ENCODE data around the gene PALM3.

Gene PALM3, protein sequence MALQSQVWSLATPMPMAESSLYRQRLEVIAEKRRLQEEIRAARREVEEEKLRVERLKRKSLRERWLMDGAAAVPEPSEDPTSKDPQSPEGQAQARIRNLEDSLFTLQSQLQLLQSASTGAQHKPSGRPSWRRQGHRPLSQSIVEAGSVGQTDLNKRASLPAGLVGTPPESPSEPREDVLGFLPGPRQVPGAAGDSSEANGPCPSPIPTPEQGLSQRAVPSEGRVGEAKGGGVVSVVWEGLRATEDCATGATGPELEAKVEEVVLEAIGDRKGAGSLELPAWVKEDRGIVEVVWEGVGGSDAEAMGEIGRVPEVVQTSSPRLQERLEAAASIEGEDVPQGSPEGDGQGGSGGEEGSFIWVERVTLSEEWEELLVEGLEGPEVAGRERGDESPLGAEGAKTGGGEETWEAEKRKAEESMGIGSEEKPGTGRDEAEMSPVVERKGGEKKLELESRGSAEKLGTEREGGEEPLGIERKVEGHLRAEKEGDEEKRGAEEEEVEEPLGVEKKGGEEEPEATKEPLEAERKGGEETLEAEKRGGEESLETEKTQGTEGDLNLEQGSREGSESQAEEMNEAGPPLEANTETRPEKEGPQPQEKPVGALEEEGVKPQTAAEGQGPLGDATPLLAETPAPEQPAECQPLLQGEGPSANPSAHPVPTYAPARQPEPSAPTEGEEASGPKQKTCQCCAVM

GRCh38 chr19:14061751-14062557, at the start of gene PALM3:
Gene PALM3, minus strand, starts transcription at chr19:14062076. Its CDS starts 96 bp downstream, at chr19:14061980.
- Histone ChIP-seq H3K27me3 (ENCODE audit: low read depth, low read length) (peaks cover 23% of the 10 kb centered on the region), H3K4me3 (ENCODE audit: low read depth in 1 of 2, low read length in 2 of 2) (no peak within 1 kb of the TSS), H3K4me1 (ENCODE audit: control insufficient read depth in 1 of 2, insufficient read depth in 2 of 2, low read length in 2 of 2) (peaks cover 0 to 7% of the 10 kb centered on the region in 2 donors), H3K9me3 (ENCODE audit: control insufficient read depth in 1 of 2, low read length in 2 of 2) (no peaks in the 10 kb centered on the region), H3K27ac (ENCODE audit: low read length) (no peak within 1 kb of the TSS), H3K36me3 (ENCODE audit: control insufficient read depth in 1 of 2, insufficient read depth in 2 of 2, low read length in 2 of 2) (no peaks in the 10 kb centered on the region)

DNA sequence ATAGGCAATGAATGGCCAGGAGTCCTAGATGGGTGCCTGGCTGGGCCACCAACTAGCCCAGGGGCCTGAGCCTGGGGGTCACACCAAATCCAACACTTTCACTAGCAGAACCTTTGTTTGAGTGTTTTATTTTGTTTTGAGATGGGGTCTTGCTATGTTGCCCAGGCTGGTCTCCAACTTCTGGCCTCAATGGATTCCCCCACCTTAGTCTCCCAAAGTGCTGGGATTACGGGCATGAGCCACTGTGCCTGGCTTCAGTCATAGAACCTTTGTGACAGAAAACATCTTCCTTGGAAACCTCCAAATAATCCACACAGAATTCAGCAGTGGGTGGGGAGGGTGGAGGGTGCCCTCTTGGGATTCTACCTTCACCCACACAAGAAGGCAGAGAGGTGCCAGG, 49.6 kb upstream of the PALM3 start:
- Histone ChIP-seq H3K27ac (ENCODE audit: low read length) (no peak overlapping the region), H3K36me3 (ENCODE audit: control insufficient read depth in 1 of 2, insufficient read depth in 2 of 2, low read length in 2 of 2) (peaks cover 0 to 4% of the 10 kb centered on the region in 2 donors), H3K4me3 (ENCODE audit: low read depth in 1 of 2, low read length in 2 of 2) (no peak overlapping the region), H3K27me3 (ENCODE audit: low read depth, low read length) (no peaks in the 10 kb centered on the region), H3K9me3 (ENCODE audit: control insufficient read depth in 1 of 2, low read length in 2 of 2) (no peaks in the 10 kb centered on the region), H3K4me1 (ENCODE audit: control insufficient read depth in 1 of 2, insufficient read depth in 2 of 2, low read length in 2 of 2) (peaks cover 30 to 63% of the 10 kb centered on the region in 2 donors)

DNA sequence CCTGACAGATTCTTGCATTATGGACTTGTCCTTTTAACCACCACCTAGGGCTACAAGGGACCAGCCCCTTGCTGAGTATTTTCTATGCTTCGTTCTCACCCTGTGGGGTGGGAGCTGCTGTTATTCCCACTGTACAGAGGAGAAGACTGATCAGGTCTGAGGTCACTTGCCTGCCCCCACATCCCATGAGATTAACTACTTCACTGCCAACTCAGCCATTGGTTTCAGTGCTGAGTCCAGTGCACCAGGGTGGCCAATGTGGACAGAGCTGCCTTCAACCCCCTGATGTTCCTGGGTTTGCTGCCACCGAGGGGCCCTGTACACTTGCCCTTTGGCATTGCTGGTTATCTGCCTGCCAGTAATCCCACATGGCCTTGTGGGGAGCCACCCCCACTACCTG, 48.8 kb upstream of the PALM3 start:
- Histone ChIP-seq H3K27ac (ENCODE audit: low read length) (no peak overlapping the region), H3K4me1 (ENCODE audit: control insufficient read depth in 1 of 2, insufficient read depth in 2 of 2, low read length in 2 of 2) (peaks cover 21 to 55% of the 10 kb centered on the region in 2 donors)

DNA sequence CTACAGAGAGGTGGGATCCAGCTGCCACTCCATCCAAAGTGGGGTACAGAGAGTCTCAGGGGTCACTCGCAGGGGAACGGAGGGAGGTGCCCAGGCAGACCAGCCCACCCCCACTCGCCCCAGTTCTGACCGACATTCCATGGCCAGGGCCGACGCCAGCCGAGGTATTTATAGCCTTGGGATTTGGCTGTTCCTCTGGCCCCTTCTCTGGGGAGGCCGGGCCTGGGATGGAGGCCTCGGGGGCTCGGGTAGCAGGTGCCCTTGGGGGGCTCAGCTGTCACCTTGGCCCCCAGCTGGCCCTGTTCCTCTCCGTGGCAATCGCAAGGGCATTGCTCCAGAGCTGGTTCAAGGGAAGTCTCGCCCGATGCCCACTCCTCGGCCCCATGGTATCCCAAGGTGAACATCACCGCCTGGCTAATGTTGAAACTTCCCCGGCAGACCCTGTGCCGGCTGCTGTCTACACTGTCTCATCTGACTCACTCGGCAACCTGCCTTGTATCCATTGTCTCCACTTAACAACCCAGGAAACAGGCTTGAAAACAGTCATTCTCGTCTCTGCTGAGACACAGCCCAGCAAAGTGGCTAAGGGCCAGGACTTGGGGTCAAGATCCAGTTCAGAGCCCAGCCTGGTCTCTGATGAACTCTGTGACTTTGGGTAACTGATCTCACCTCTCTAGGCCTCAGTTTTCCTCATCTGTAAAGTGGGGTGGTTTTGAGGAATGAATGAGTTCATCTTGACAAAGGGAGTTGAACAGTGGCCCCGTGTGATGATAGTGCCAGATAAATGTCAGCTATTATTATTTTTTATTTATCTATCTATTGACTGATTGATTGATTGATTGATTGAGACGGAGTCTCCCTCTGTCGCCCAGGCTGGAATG, 45.9 kb upstream of the PALM3 start:
- H3K4me1 ChIP-seq (ENCODE audit: control insufficient read depth in 1 of 2, insufficient read depth in 2 of 2, low read length in 2 of 2): peaks cover 6 to 29% of the 10 kb centered on the region in 2 donors
- H3K4me3 ChIP-seq (ENCODE audit: low read depth in 1 of 2, low read length in 2 of 2): no peak overlapping the region
- H3K27ac ChIP-seq (ENCODE audit: low read length): no peak overlapping the region
- peaks cover 7 to 27% of the 10 kb centered on the region in 2 donors for H3K36me3 ChIP-seq (ENCODE audit: control insufficient read depth in 1 of 2, insufficient read depth in 2 of 2, low read length in 2 of 2)
- H3K9me3 ChIP-seq (ENCODE audit: control insufficient read depth in 1 of 2, low read length in 2 of 2): no peaks in the 10 kb centered on the region
- no peaks in the 10 kb centered on the region for H3K27me3 ChIP-seq (ENCODE audit: low read depth, low read length)

More for the DNA sequence above, 48.8 kb upstream of the PALM3 start:
- Histone ChIP-seq H3K27me3 (ENCODE audit: low read depth, low read length) (no peaks in the 10 kb centered on the region), H3K4me3 (ENCODE audit: low read depth in 1 of 2, low read length in 2 of 2) (no peak overlapping the region), H3K9me3 (ENCODE audit: control insufficient read depth in 1 of 2, low read length in 2 of 2) (no peaks in the 10 kb centered on the region), H3K36me3 (ENCODE audit: control insufficient read depth in 1 of 2, insufficient read depth in 2 of 2, low read length in 2 of 2) (peaks cover 0 to 13% of the 10 kb centered on the region in 2 donors)

DNA sequence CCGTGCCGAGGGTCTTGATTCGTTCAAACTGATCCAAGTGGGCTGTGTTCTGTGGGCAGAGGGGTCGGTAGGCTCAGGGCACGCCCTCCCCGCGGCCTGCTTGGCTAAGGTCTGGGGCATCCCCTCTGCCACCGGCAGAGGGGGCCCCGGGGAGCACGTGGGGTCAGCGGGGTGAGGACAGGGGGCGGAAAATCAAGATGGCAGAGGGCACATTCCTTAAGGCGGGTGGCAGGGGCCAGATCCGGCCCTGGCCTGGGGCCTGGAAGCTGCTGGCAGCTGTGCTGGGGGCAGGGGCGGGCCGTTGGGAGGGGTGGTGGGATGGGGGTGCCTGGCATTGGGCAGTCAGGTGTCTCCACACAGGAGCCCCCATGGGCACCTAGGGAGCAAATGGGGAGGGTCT, 45.0 kb upstream of the PALM3 start:
- Histone ChIP-seq H3K4me3 (ENCODE audit: low read depth in 1 of 2, low read length in 2 of 2) (no peak overlapping the region), H3K4me1 (ENCODE audit: control insufficient read depth in 1 of 2, insufficient read depth in 2 of 2, low read length in 2 of 2) (peaks cover 0 to 20% of the 10 kb centered on the region in 2 donors), H3K27me3 (ENCODE audit: low read depth, low read length) (no peaks in the 10 kb centered on the region), H3K9me3 (ENCODE audit: control insufficient read depth in 1 of 2, low read length in 2 of 2) (no peaks in the 10 kb centered on the region), H3K27ac (ENCODE audit: low read length) (no peak overlapping the region), H3K36me3 (ENCODE audit: control insufficient read depth in 1 of 2, insufficient read depth in 2 of 2, low read length in 2 of 2) (peaks cover 15 to 36% of the 10 kb centered on the region in 2 donors)

- no peak overlapping the region for H3K27ac ChIP-seq (ENCODE audit: low read length)
- H3K36me3 ChIP-seq (ENCODE audit: control insufficient read depth in 1 of 2, insufficient read depth in 2 of 2, low read length in 2 of 2): peaks cover 19 to 42% of the 10 kb centered on the region in 2 donors
These were observed 43.8 kb upstream of the PALM3 start for GRCh38 chr19:14105680-14106079.

GRCh38 chr19:14103310-14103709, 41.4 kb upstream of the PALM3 start:
- Histone ChIP-seq H3K4me1 (ENCODE audit: control insufficient read depth in 1 of 2, insufficient read depth in 2 of 2, low read length in 2 of 2) (peaks cover 0 to 11% of the 10 kb centered on the region in 2 donors), H3K4me3 (ENCODE audit: low read depth in 1 of 2, low read length in 2 of 2) (no peak overlapping the region), H3K27me3 (ENCODE audit: low read depth, low read length) (no peaks in the 10 kb centered on the region), H3K9me3 (ENCODE audit: control insufficient read depth in 1 of 2, low read length in 2 of 2) (no peaks in the 10 kb centered on the region), H3K27ac (ENCODE audit: low read length) (no peak overlapping the region), H3K36me3 (ENCODE audit: control insufficient read depth in 1 of 2, insufficient read depth in 2 of 2, low read length in 2 of 2) (peaks cover 23 to 49% of the 10 kb centered on the region in 2 donors)

More at GRCh38 chr19:14105680-14106079, 43.8 kb upstream of the PALM3 start:
- Histone ChIP-seq H3K9me3 (ENCODE audit: control insufficient read depth in 1 of 2, low read length in 2 of 2) (no peaks in the 10 kb centered on the region), H3K4me1 (ENCODE audit: control insufficient read depth in 1 of 2, insufficient read depth in 2 of 2, low read length in 2 of 2) (peaks cover 0 to 15% of the 10 kb centered on the region in 2 donors), H3K4me3 (ENCODE audit: low read depth in 1 of 2, low read length in 2 of 2) (no peak overlapping the region), H3K27me3 (ENCODE audit: low read depth, low read length) (no peaks in the 10 kb centered on the region)

GRCh38 chr19:14102756-14103155, 40.9 kb upstream of the PALM3 start:
- no peaks in the 10 kb centered on the region for H3K27me3 ChIP-seq (ENCODE audit: low read depth, low read length)
- no peaks in the 10 kb centered on the region for H3K9me3 ChIP-seq (ENCODE audit: control insufficient read depth in 1 of 2, low read length in 2 of 2)
- peaks cover 27 to 53% of the 10 kb centered on the region in 2 donors for H3K36me3 ChIP-seq (ENCODE audit: control insufficient read depth in 1 of 2, insufficient read depth in 2 of 2, low read length in 2 of 2)
- peaks cover 0 to 6% of the 10 kb centered on the region in 2 donors for H3K4me1 ChIP-seq (ENCODE audit: control insufficient read depth in 1 of 2, insufficient read depth in 2 of 2, low read length in 2 of 2)
- no peak overlapping the region for H3K4me3 ChIP-seq (ENCODE audit: low read depth in 1 of 2, low read length in 2 of 2)
- no peak overlapping the region for H3K27ac ChIP-seq (ENCODE audit: low read length)

- H3K36me3 ChIP-seq (ENCODE audit: control insufficient read depth in 1 of 2, insufficient read depth in 2 of 2, low read length in 2 of 2): peaks cover 31 to 58% of the 10 kb centered on the region in 2 donors
- H3K4me1 ChIP-seq (ENCODE audit: control insufficient read depth in 1 of 2, insufficient read depth in 2 of 2, low read length in 2 of 2): peaks cover 0 to under 1% of the 10 kb centered on the region in 2 donors
- H3K27ac ChIP-seq (ENCODE audit: low read length): no peak overlapping the region
- H3K9me3 ChIP-seq (ENCODE audit: control insufficient read depth in 1 of 2, low read length in 2 of 2): no peaks in the 10 kb centered on the region
- H3K4me3 ChIP-seq (ENCODE audit: low read depth in 1 of 2, low read length in 2 of 2): no peak overlapping the region
- H3K27me3 ChIP-seq (ENCODE audit: low read depth, low read length): no peaks in the 10 kb centered on the region
These were observed 40.3 kb upstream of the PALM3 start for GRCh38 chr19:14102102-14102696.

GRCh38 chr19:14101003-14101545, 39.2 kb upstream of the PALM3 start:
- Histone ChIP-seq H3K4me3 (ENCODE audit: low read depth in 1 of 2, low read length in 2 of 2) (no peak overlapping the region), H3K27ac (ENCODE audit: low read length) (no peak overlapping the region), H3K27me3 (ENCODE audit: low read depth, low read length) (no peaks in the 10 kb centered on the region), H3K36me3 (ENCODE audit: control insufficient read depth in 1 of 2, insufficient read depth in 2 of 2, low read length in 2 of 2) (peaks cover 40 to 60% of the 10 kb centered on the region in 2 donors), H3K9me3 (ENCODE audit: control insufficient read depth in 1 of 2, low read length in 2 of 2) (no peaks in the 10 kb centered on the region), H3K4me1 (ENCODE audit: control insufficient read depth in 1 of 2, insufficient read depth in 2 of 2, low read length in 2 of 2) (no peaks in the 10 kb centered on the region)
